Endothelial cell of umbilical vein (primary cell): ENCODE measurements around the gene TEX44. TPM values are rescaled to one million over a fixed set of nuclear protein-coding genes. Genes with fewer than 3 reads are reported as not detected.

Experiments
- BruUV-seq: library from RNA; stranded (reverse); fragments of 400-500 nt; replicated peaks from 2 replicates; lab custom pipeline; 2021; lab: Mats Ljungman, UMichigan
- CTCF ChIA-PET: fragments of 300-600, 350-600 bp; sonication (Branson Sonifier 250); formaldehyde crosslinking; loops from one replicate; lab custom pipeline; 2021; ENCODE audit warnings: antibody characterized with exemption, inconsistent platforms; lab: Charles Lee
- POLR2A ChIA-PET: fragments of 300-600, 350-600 bp; sonication (Branson Sonifier 250); formaldehyde crosslinking; loops from one replicate; lab custom pipeline; 2021; ENCODE audit warnings: antibody characterized with exemption, inconsistent platforms; lab: Charles Lee
- DNase-seq: peaks from one replicate; pipeline ENCODE4 v3.0.0-alpha.2; 2011; ENCODE audit warnings: low read depth, low spot score
- FAIRE-seq: peaks from 2 replicates; lab custom pipeline; 2011; peaks lifted over from hg19 to GRCh38; lab: Jason Lieb, UNC
- H2AFZ ChIP-seq: 2 replicates; pipeline ENCODE4 v1.6.0; 2012; ENCODE audit warnings: low read depth, low read length, control low read depth, inconsistent platforms
- H3K27ac ChIP-seq: 2 replicates; pipeline ENCODE4 v1.5.1; 2011; ENCODE audit warnings: low read depth, mild to moderate bottlenecking, control low read depth, low read length, moderate library complexity; ENCODE audit not compliant: insufficient read depth
- H3K27me3 ChIP-seq, 2 experiments: 2 replicates each; pipeline versions ENCODE4 v1.6.0 to v1.6.1; 2011; ENCODE audit warnings: low read length in 2 of 2, mixed read lengths in 1 of 2; ENCODE audit not compliant: control insufficient read depth in 2 of 2, insufficient read depth in 2 of 2
- H3K36me3 ChIP-seq, 2 experiments: 2 replicates in 1 of 2; 3 replicates in 1 of 2; pipeline ENCODE4 v1.5.1; 2011; ENCODE audit warnings: low read length in 2 of 2, mild to moderate bottlenecking in 1 of 2, moderate library complexity in 1 of 2; ENCODE audit not compliant: control insufficient read depth in 2 of 2, insufficient read depth in 2 of 2; ENCODE audit errors: extremely low read depth in 1 of 2
- H3K4me1 ChIP-seq: 3 replicates; pipeline ENCODE4 v1.5.1; 2011; ENCODE audit warnings: mild to moderate bottlenecking, low read length; ENCODE audit not compliant: control insufficient read depth, insufficient read depth; ENCODE audit errors: extremely low read depth
- H3K4me2 ChIP-seq: 2 replicates; pipeline ENCODE4 v1.6.1; 2011; ENCODE audit warnings: low read length, control low read depth, mixed read lengths; ENCODE audit not compliant: insufficient read depth
- H3K4me3 ChIP-seq, 3 experiments: fragments of 200-600 bp in 1 of 3; sonication (generic), shearing (Covaris generic) in 1 of 3; replicated peaks in 1 of 3; 2 replicates each; pipeline ENCODE4 v1.5.1; 2011 to 2016; ENCODE audit warnings: control low read depth in 3 of 3, low read length in 3 of 3, mild to moderate bottlenecking in 2 of 3, inconsistent platforms in 1 of 3, low read depth in 1 of 3, moderate library complexity in 1 of 3; ENCODE audit not compliant: insufficient read depth in 1 of 3
- H3K79me2 ChIP-seq: 2 replicates; pipeline ENCODE4 v1.6.0; 2012; ENCODE audit warnings: low read length, inconsistent platforms; ENCODE audit not compliant: control insufficient read depth, insufficient read depth
- H3K9ac ChIP-seq: replicated peaks from 2 replicates; pipeline ENCODE3; 2011; ENCODE audit warnings: low read length, control low read depth; ENCODE audit not compliant: insufficient read depth; ENCODE audit errors: extremely low read depth
- H3K9me1 ChIP-seq: replicated peaks from 3 replicates; pipeline ENCODE4 v1.6.0; 2011; ENCODE audit warnings: mild to moderate bottlenecking, low read length; ENCODE audit not compliant: control insufficient read depth, insufficient read depth; ENCODE audit errors: extremely low read depth
- H3K9me3 ChIP-seq: replicated peaks from 2 replicates; pipeline ENCODE4 v1.5.1; 2012; ENCODE audit warnings: low read length, inconsistent platforms; ENCODE audit not compliant: control insufficient read depth, insufficient read depth
- H4K20me1 ChIP-seq: replicated peaks from 2 replicates; pipeline ENCODE3; 2011; ENCODE audit warnings: mild to moderate bottlenecking, low read length; ENCODE audit not compliant: control insufficient read depth, insufficient read depth; ENCODE audit errors: extremely low read depth
- CTCF ChIP-seq, 2 donors: IDR thresholded peaks; 1 replicate in 1 of 2; 2 replicates in 1 of 2; pipeline ENCODE4 v1.5.1; 2011; ENCODE audit warnings: low read length in 2 of 2, mild to moderate bottlenecking in 2 of 2, moderate library complexity in 2 of 2, control low read depth in 1 of 2, inconsistent platforms in 1 of 2, low read depth in 1 of 2; ENCODE audit not compliant: insufficient read depth in 1 of 2; ENCODE audit errors: extremely low read depth in 1 of 2
- GATA2 ChIP-seq: IDR thresholded peaks from 2 replicates; pipeline ENCODE4 v1.7.0; 2011; ENCODE audit warnings: low read depth, mild to moderate bottlenecking, moderate library complexity, mixed read lengths, low read length; ENCODE audit not compliant: insufficient read length, insufficient read depth
- JUN ChIP-seq: IDR thresholded peaks from 2 replicates; pipeline ENCODE4 v1.6.1; 2011; ENCODE audit warnings: borderline replicate concordance, low read depth; ENCODE audit not compliant: insufficient read length, insufficient read depth
- POLR2AphosphoS5 ChIP-seq: IDR thresholded peaks from 2 replicates; pipeline ENCODE4 v1.6.1; 2012; ENCODE audit warnings: low read depth, mild to moderate bottlenecking, control low read depth, low read length, moderate library complexity; ENCODE audit not compliant: insufficient read depth
- dilution Hi-C: fragments of 300-500 bp; cut with MboI; formaldehyde crosslinking; loops from one replicate; pipeline ENCODE4 v1.15.0; 2019; ENCODE audit warnings: low sequenced_read_pairs; ENCODE audit not compliant: extremely low pct_ligation_motif_present
- intact Hi-C: fragments of 100-400 bp; cut with micrococcal nuclease; formaldehyde crosslinking; loops from one replicate; pipeline ENCODE4 v1.10.0; 2022
- polyA plus RNA-seq, 4 experiments: library from polyadenylated mRNA; depleted of rRNA in 3 of 4; stranded (reverse) in 3 of 4; unstranded in 1 of 4; fragments of >200 nt; gene quantifications; 2 replicates each; pipeline versions ENCODE4 v1.2.1 to v1.2.3, GENCODE V29; 2011 to 2012; ENCODE audit warnings: missing spikeins in 1 of 4
- total RNA-seq: library from RNA; stranded (reverse); gene quantifications from 2 replicates; pipeline ENCODE4 v1.2.3, GENCODE V29; 2021

TEX44 gene
- total and polyA plus RNA-seq, 2 donors (not counting 3 experiments of a cell fraction or from before 2014, with no cell fraction given), result not detected

- Histone ChIP-seq H3K36me3 (no peaks in the 10 kb centered on the region), H3K9me3 (no peaks in the 10 kb centered on the region), H2AFZ (no peak overlapping the region), H4K20me1 (no peaks in the 10 kb centered on the region), H3K27ac (no peak overlapping the region), H3K4me2 (no peak overlapping the region), H3K79me2 (no peaks in the 10 kb centered on the region), H3K4me1 (peaks cover 5% of the 10 kb centered on the region), H3K9me1 (no peaks in the 10 kb centered on the region), H3K9ac (no peak overlapping the region), H3K27me3 (no peaks in the 10 kb centered on the region), H3K4me3 (no peak overlapping the region)
- dilution Hi-C loops, result no loop called here
- DNase-seq (peak; percentile 74), FAIRE-seq (peak; percentile 93)
- intact Hi-C loops, result loop anchor here (1.0 to 5.0 kb wide), 4 partner anchors 27 to 95 kb away; partner anchors contain the start of genes NCL and NMUR1
- peak; percentile 64 to 72 for TF ChIP-seq CTCF (IDR thresholded peaks at IDR 0.05; ENCODE audit: extremely low read depth in 1 of 2, insufficient read depth in 1 of 2, low read depth in 1 of 2, low read length in 2 of 2)
- no peak for TF ChIP-seq JUN
- TF ChIP-seq GATA2, result no peak
- TF ChIP-seq POLR2AphosphoS5, result no peak
- ChIA-PET CTCF (interaction anchor here (1.1 to 5.2 kb wide), 8 partner anchors 8 to 77 kb away, joined by 3 to 40 read pairs (median 7); partner anchors contain the start of gene NMUR1), POLR2A (no interaction called here)
- BruUV-seq, result no TSS peak
These were observed 35.0 kb upstream of the TEX44 start for GRCh38 chr2:231557571-231558217.
